GM18517 (cell line): Measurements from ENCODE around the gene SCD5.

Experiments
- ATAC-seq: cut with Tn5 transposase; IDR thresholded peaks from one replicate; pipeline ENCODE4 v1.9.1; 2021; ENCODE audit warnings: mild to moderate bottlenecking, moderate library complexity; ENCODE audit not compliant: unreplicated experiment

The SCD5 gene

GRCh38 chr4:82737354-82737753 is 61.2 kb downstream of the SCD5 start:
- no peak for ATAC-seq

- no peak for ATAC-seq
Measured at GRCh38 chr4:82733636-82734035, 65.0 kb downstream of the SCD5 start.

- no peak for ATAC-seq
Measured at GRCh38 chr4:82728301-82728700, 70.3 kb downstream of the SCD5 start.

GRCh38 chr4:82726596-82726995 is 72.0 kb downstream of the SCD5 start:
- no peak for ATAC-seq

GRCh38 chr4:82721819-82722423 is 76.7 kb downstream of the SCD5 start:
- no peak for ATAC-seq

- ATAC-seq: no peak
Measured at GRCh38 chr4:82718162-82718940, 80.2 kb downstream of the SCD5 start.

GRCh38 chr4:82715731-82716617 is 82.6 kb downstream of the SCD5 start:
- no peak for ATAC-seq

GRCh38 chr4:82713856-82714255 is 84.7 kb downstream of the SCD5 start:
- no peak for ATAC-seq

- ATAC-seq: no peak
Measured at GRCh38 chr4:82712561-82712960, 86.0 kb downstream of the SCD5 start.

GRCh38 chr4:82711158-82711785 is 87.3 kb downstream of the SCD5 start:
- no peak for ATAC-seq

- ATAC-seq: no peak
Measured at GRCh38 chr4:82710197-82710929, 88.2 kb downstream of the SCD5 start.

- no peak for ATAC-seq
Measured at GRCh38 chr4:82708982-82709381, 89.6 kb downstream of the SCD5 start.

- ATAC-seq: no peak
Measured at GRCh38 chr4:82706349-82707000, 92.1 kb downstream of the SCD5 start.

- ATAC-seq: no peak
Measured at GRCh38 chr4:82705928-82706300, 92.7 kb downstream of the SCD5 start.

GRCh38 chr4:82705169-82705927 is 93.2 kb downstream of the SCD5 start:
- ATAC-seq: no peak

GRCh38 chr4:82704156-82704555 is 94.4 kb downstream of the SCD5 start:
- no peak for ATAC-seq

- no peak for ATAC-seq
Measured at GRCh38 chr4:82698412-82698811, 100.2 kb downstream of the SCD5 start.

GRCh38 chr4:82697561-82697960 is 101.0 kb downstream of the SCD5 start:
- no peak for ATAC-seq

GRCh38 chr4:82696117-82696860 is 102.3 kb downstream of the SCD5 start:
- no peak for ATAC-seq
